Mucosa of rectum (tissue), 2 donors: ENCODE data around the gene CST11.
"Not testable (repeated sequence)": the region's sequence is repeated elsewhere in the genome, so short reads cannot be mapped to it uniquely, and the experiment has no call there.

ENCODE experiments used
- H3K27ac ChIP-seq, 2 donors: one replicate each; pipeline ENCODE4 v1.7.0; 2013; ENCODE audit warnings: inconsistent platforms in 2 of 2, low read depth in 2 of 2, low read length in 2 of 2
- H3K27me3 ChIP-seq, 2 donors: one replicate each; pipeline ENCODE4 v1.7.0; 2013; ENCODE audit warnings: low read length in 2 of 2; ENCODE audit not compliant: control insufficient read depth in 2 of 2, insufficient read depth in 2 of 2
- H3K36me3 ChIP-seq, 2 donors: one replicate each; pipeline ENCODE4 v1.7.0; 2013; ENCODE audit warnings: low read length in 2 of 2; ENCODE audit not compliant: control insufficient read depth in 2 of 2, insufficient read depth in 2 of 2
- H3K4me1 ChIP-seq, 2 donors: one replicate each; pipeline ENCODE4 v1.7.0; 2013; ENCODE audit warnings: low read length in 2 of 2, mild to moderate bottlenecking in 1 of 2; ENCODE audit not compliant: control insufficient read depth in 2 of 2, insufficient read depth in 2 of 2
- H3K4me3 ChIP-seq, 2 donors: one replicate each; pipeline ENCODE4 v1.7.0; 2013; ENCODE audit warnings: low read length in 2 of 2
- H3K9ac ChIP-seq, 2 donors: one replicate each; pipeline ENCODE4 v1.7.0; 2013; ENCODE audit warnings: low read length in 2 of 2, low read depth in 1 of 2, mild to moderate bottlenecking in 1 of 2
- H3K9me3 ChIP-seq, 2 donors: one replicate each; pipeline ENCODE4 v1.7.0; 2013; ENCODE audit warnings: low read length in 2 of 2; ENCODE audit not compliant: control insufficient read depth in 2 of 2
- donor health status: healthy.
- donor health status: Normal muscosa, but diverticular disease.

Gene CST11

GRCh38 chr20:23479043-23479442, 26.4 kb upstream of the CST11 start:
- H3K36me3 ChIP-seq: no peaks in the 10 kb centered on the region
- no peak overlapping the region for H3K27ac ChIP-seq
- no peaks in the 10 kb centered on the region for H3K4me1 ChIP-seq
- H3K27me3 ChIP-seq: no peaks in the 10 kb centered on the region
- H3K9me3 ChIP-seq: no peaks in the 10 kb centered on the region
- no peak overlapping the region for H3K9ac ChIP-seq
- H3K4me3 ChIP-seq: no peak overlapping the region

- Histone ChIP-seq H3K27ac (no peak overlapping the region), H3K4me1 (no peaks in the 10 kb centered on the region), H3K27me3 (no peaks in the 10 kb centered on the region), H3K36me3 (no peaks in the 10 kb centered on the region), H3K4me3 (no peak overlapping the region), H3K9me3 (no peaks in the 10 kb centered on the region), H3K9ac (no peak overlapping the region)
Measured at GRCh38 chr20:23477223-23477622, 24.5 kb upstream of the CST11 start.

GRCh38 chr20:23476015-23476754, 23.5 kb upstream of the CST11 start:
- no peaks in the 10 kb centered on the region for H3K4me1 ChIP-seq
- no peak overlapping the region for H3K27ac ChIP-seq
- no peaks in the 10 kb centered on the region for H3K36me3 ChIP-seq
- H3K9ac ChIP-seq: no peak overlapping the region
- no peaks in the 10 kb centered on the region for H3K9me3 ChIP-seq
- H3K4me3 ChIP-seq: no peak overlapping the region
- H3K27me3 ChIP-seq: no peaks in the 10 kb centered on the region

GRCh38 chr20:23475395-23475794, 22.7 kb upstream of the CST11 start:
- H3K36me3 ChIP-seq: no peaks in the 10 kb centered on the region
- no peaks in the 10 kb centered on the region for H3K27me3 ChIP-seq
- no peak overlapping the region for H3K27ac ChIP-seq
- H3K4me3 ChIP-seq: no peak overlapping the region
- H3K9me3 ChIP-seq: no peaks in the 10 kb centered on the region
- no peak overlapping the region for H3K9ac ChIP-seq
- no peaks in the 10 kb centered on the region for H3K4me1 ChIP-seq

- H3K27ac ChIP-seq, H3K27me3 ChIP-seq, H3K4me3 ChIP-seq, H3K4me1 ChIP-seq, H3K36me3 ChIP-seq, H3K9me3 ChIP-seq, H3K9ac ChIP-seq: not testable (repeated sequence)
Measured at GRCh38 chr20:23473293-23473692, 20.6 kb upstream of the CST11 start.

- H3K27me3 ChIP-seq, H3K4me3 ChIP-seq, H3K9me3 ChIP-seq, H3K36me3 ChIP-seq, H3K9ac ChIP-seq, H3K4me1 ChIP-seq, H3K27ac ChIP-seq: not testable (repeated sequence)
Measured at GRCh38 chr20:23472306-23472705, 19.6 kb upstream of the CST11 start.

GRCh38 chr20:23466961-23467360, 14.3 kb upstream of the CST11 start:
- H3K9ac ChIP-seq, H3K4me3 ChIP-seq, H3K27ac ChIP-seq, H3K4me1 ChIP-seq, H3K27me3 ChIP-seq, H3K9me3 ChIP-seq, H3K36me3 ChIP-seq: not testable (repeated sequence)

GRCh38 chr20:23461180-23461579, 8.5 kb upstream of the CST11 start:
- no peak overlapping the region for H3K9ac ChIP-seq

GRCh38 chr20:23459461-23460150, 6.9 kb upstream of the CST11 start:
- no peak overlapping the region for H3K27ac ChIP-seq
- no peaks in the 10 kb centered on the region for H3K27me3 ChIP-seq
- no peaks in the 10 kb centered on the region for H3K36me3 ChIP-seq
- H3K4me1 ChIP-seq: no peaks in the 10 kb centered on the region
- no peaks in the 10 kb centered on the region for H3K9me3 ChIP-seq
- H3K9ac ChIP-seq: no peak overlapping the region
- no peak overlapping the region for H3K4me3 ChIP-seq

More at GRCh38 chr20:23461180-23461579, 8.5 kb upstream of the CST11 start:
- Histone ChIP-seq H3K27ac (no peak overlapping the region), H3K4me1 (no peaks in the 10 kb centered on the region), H3K9me3 (no peaks in the 10 kb centered on the region), H3K27me3 (no peaks in the 10 kb centered on the region), H3K4me3 (no peak overlapping the region), H3K36me3 (no peaks in the 10 kb centered on the region)

GRCh38 chr20:23456873-23457272, 4.2 kb upstream of the CST11 start:
- Histone ChIP-seq H3K9me3 (no peaks in the 10 kb centered on the region), H3K27me3 (no peaks in the 10 kb centered on the region), H3K27ac (no peak overlapping the region), H3K9ac (no peak overlapping the region), H3K4me3 (no peak overlapping the region), H3K4me1 (no peaks in the 10 kb centered on the region), H3K36me3 (no peaks in the 10 kb centered on the region)
